ENCODE measurements around the gene GIPC2.

DNA sequence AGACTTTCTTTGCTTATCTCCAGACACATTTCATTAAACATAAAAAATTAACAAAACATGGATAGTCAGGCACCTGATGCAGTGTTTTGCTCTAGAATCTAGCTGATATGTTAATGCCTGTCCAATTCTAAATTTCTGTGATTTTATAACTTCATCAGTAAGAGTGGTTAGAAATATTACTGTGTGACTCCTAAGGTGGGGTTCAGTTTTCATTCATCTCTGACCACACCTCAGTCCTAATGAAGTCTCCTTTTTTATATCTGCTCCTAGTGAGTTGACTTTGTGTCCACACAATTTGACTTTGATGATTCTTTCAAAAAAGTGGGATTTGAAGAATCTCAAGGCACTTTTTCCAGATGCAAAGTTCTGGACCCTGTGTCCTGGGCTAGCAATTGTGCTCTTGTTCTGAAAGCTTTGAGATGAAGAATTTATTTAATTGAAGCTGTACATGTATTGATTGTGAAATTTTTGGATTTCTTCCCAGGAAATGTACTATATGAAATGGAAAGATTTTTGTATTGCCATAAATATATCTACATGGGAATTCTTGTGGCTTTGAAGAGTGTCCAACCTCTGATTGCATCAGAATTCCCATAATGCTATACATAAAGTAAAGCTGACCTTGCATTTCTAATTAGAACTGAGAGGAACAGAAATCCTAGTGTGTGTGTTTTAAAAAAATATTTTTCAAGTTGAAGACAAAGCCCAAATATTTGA lies 111.2 kb downstream of the GIPC2 start:
- TF ChIP-seq, protein P1, sequence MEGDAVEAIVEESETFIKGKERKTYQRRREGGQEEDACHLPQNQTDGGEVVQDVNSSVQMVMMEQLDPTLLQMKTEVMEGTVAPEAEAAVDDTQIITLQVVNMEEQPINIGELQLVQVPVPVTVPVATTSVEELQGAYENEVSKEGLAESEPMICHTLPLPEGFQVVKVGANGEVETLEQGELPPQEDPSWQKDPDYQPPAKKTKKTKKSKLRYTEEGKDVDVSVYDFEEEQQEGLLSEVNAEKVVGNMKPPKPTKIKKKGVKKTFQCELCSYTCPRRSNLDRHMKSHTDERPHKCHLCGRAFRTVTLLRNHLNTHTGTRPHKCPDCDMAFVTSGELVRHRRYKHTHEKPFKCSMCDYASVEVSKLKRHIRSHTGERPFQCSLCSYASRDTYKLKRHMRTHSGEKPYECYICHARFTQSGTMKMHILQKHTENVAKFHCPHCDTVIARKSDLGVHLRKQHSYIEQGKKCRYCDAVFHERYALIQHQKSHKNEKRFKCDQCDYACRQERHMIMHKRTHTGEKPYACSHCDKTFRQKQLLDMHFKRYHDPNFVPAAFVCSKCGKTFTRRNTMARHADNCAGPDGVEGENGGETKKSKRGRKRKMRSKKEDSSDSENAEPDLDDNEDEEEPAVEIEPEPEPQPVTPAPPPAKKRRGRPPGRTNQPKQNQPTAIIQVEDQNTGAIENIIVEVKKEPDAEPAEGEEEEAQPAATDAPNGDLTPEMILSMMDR (IDR thresholded peaks at IDR 0.05; ENCODE audit: extremely low read depth in 1 of 2, insufficient read depth in 1 of 2, low read depth in 1 of 2, low read length in 2 of 2): no peak
- TF ChIP-seq EZH2 (IDR thresholded peaks at IDR 0.05; ENCODE audit: borderline replicate concordance, low read depth, low read length, severe bottlenecking): no peak
- TF ChIP-seq, protein P2, sequence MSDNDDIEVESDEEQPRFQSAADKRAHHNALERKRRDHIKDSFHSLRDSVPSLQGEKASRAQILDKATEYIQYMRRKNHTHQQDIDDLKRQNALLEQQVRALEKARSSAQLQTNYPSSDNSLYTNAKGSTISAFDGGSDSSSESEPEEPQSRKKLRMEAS (IDR thresholded peaks at IDR 0.05; ENCODE audit: insufficient read depth, insufficient read length): no peak
- no peak for TF ChIP-seq GATA2 (IDR thresholded peaks at IDR 0.05; ENCODE audit: insufficient read depth, insufficient read length, low read depth, low read length)
- TF ChIP-seq POLR2A (IDR thresholded peaks at IDR 0.05; ENCODE audit: low read depth, low read length): no peak
